Panc1 (cell line): ENCODE results near the gene EYA2.

ENCODE experiments used
- POLR2AphosphoS5 ChIP-seq: IDR thresholded peaks from 2 replicates; pipeline ENCODE4 v1.6.1; 2012; ENCODE audit warnings: mild to moderate bottlenecking, low read depth, low read length, moderate library complexity
- SIN3A ChIP-seq: IDR thresholded peaks from 2 replicates; pipeline ENCODE4 v1.6.1; 2012; ENCODE audit warnings: low read depth, mild to moderate bottlenecking, low read length, moderate library complexity, borderline replicate concordance; ENCODE audit not compliant: insufficient read depth
- TCF7L2 ChIP-seq: IDR thresholded peaks from 2 replicates; pipeline ENCODE4 v1.6.1; 2011; ENCODE audit warnings: mild to moderate bottlenecking, low read depth, low read length, inconsistent platforms
- TF ChIP-seq, protein P1 (sequence below): fragments of 450-650 bp; IDR thresholded peaks from 2 replicates; pipeline ENCODE4 v1.5.1; 2017; ENCODE audit warnings: mild to moderate bottlenecking

DNA sequence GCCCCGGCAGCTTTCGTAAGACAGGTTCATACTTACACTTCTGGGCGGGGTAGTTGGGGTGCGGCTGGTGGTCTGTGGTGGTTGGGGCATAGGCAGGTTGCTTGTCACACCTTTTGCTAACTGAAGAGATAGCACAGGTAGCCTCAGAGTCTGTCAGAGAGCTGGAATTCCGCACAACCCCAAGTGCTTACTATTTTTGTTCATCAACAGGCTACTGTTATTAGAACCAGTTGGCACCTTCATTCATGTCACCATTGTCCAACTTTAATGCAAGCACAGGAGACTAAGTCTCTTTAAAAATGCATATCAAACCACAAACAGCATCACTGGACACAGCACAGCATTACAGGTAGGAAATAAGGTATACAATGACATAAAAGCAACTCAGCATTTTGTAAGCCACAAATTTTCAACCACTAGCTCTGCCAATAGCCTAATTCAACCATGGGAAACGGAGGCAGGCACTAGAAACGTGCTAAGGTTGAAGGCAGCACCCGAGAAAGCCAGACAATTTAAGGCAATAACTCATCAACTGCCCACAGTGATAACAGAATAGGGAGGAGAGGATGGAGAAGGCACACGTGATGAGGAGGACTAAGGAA is 318.1 kb downstream of the EYA2 start:
- TF ChIP-seq, protein P1, sequence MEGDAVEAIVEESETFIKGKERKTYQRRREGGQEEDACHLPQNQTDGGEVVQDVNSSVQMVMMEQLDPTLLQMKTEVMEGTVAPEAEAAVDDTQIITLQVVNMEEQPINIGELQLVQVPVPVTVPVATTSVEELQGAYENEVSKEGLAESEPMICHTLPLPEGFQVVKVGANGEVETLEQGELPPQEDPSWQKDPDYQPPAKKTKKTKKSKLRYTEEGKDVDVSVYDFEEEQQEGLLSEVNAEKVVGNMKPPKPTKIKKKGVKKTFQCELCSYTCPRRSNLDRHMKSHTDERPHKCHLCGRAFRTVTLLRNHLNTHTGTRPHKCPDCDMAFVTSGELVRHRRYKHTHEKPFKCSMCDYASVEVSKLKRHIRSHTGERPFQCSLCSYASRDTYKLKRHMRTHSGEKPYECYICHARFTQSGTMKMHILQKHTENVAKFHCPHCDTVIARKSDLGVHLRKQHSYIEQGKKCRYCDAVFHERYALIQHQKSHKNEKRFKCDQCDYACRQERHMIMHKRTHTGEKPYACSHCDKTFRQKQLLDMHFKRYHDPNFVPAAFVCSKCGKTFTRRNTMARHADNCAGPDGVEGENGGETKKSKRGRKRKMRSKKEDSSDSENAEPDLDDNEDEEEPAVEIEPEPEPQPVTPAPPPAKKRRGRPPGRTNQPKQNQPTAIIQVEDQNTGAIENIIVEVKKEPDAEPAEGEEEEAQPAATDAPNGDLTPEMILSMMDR = no peak
- TF ChIP-seq SIN3A (no peak), POLR2AphosphoS5 (no peak), TCF7L2 (no peak)
